GM18511 (cell line): ENCODE results near the gene TASOR2.

ENCODE experiments used
- ATAC-seq: cut with Tn5 transposase; IDR thresholded peaks from one replicate; pipeline ENCODE4 v1.9.1; 2021; ENCODE audit warnings: mild to moderate bottlenecking, moderate library complexity; ENCODE audit not compliant: unreplicated experiment

TASOR2 gene

DNA sequence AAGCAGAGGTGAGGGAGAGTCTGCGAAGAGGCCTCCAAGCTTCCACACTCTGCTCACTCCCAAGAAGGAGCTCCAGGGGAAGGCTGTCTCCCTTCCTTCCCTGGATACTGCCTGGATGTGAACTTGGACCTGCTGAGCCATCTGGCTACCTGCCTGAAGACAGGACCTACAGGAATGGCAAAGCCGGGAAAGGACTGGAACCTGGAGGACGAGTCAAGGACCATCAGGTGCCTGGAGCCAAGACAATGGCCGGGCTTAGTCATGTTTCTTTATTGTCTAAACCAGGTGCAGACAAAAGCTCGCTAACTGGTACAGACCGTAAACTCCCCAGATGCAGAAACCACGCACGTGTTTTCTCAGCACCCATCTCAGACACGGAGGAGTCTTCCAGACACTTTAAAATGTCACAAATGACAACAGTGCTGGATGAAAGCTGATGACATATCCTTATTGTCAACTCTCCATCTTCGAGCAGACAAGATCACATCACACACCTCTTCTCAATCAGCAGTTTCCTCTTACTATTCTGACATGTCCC lies 30.4 kb upstream of the TASOR2 start:
- ATAC-seq = no peak

DNA sequence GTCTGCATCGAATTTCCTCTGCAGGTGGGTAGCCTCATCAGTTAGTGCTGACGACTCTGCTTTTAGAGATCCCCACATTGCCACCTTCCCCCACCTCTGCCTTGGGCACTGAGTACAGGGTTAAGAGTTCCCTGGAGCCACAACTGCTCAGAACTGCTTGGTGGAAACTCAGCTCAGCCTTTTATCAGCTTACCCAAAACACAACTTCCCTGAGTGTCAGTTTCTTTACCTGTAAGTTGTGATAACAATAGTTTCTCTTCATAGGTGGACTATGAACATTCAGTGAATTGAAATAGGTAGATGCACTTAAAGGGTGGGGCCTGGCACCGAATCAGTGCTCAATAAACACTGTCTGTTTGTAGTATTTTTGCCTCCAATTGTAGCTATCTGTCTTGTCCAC lies 29.5 kb upstream of the TASOR2 start:
- ATAC-seq = no peak

DNA sequence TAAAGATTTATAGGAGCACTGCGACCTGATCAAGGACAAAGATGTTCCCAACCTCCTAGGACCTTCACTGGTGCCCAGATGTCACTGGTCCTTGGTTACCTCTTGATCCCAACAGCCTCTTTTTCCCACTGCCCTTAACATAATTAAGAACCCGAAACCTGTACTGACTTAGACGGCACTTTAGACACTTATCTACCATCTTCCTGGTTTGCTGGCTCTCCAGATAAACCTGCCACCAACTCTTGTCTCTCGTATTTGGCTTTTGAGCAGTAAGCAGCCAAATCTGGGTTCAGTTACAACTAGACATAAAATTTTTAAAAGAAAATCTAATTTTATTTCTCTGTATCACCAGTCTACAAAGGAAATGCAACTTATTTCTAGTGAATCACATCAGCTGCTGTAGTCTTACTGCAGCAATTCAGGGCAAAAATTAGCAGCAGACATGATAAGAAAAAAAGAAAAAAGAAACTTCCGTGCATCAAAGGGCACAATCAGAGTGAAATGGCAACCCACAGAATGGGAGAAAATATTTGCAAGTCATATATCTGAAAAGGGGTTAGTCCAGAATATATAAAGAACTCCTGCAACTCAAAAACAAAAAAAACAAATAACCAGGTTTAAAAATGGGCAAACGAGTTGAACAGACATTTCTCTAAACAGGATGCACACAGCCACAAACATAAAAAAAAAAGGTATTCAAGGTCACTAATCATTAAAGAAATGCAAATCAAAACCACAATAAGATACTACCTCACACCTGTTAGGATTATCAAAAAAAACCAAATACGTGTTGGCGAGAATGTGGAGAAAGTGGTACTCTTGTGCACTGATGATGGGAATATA lies 27.7 kb upstream of the TASOR2 start:
- no peak for ATAC-seq

DNA sequence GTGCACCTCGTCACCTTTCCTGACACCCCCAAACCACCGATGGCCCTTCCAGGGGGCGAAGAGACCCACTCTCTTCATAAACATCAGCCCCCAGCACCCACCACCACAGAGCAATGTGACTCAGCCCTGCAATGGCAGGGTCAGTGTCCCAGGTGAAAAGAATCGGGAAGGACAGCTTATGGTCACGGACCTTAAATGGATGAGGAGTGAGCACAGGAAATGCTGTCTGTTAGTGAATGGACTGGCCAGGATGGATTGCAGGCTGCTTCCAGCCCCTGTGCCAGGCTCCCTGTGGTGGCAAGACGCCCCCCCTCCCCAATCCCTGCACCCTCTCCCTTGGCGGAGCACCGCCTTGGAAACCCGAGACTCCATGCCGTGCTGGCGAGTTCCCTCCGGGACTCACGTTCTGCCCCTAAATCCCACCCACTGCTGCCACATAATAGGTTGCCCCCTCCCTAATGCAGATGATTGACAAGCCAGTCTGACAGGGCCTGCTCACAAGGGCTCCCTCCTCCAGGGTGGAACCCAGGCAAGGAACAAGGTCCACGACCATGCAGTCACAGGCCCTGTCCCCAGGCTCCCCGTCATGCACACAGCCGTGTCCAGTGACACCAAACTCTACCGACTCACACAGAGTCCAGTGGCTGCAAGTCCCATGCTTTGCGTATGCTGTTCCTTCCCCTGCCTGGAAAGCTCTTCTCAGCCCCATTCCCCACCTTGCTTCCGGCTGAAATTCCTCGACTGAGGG lies 25.6 kb upstream of the TASOR2 start:
- ATAC-seq = no peak

DNA sequence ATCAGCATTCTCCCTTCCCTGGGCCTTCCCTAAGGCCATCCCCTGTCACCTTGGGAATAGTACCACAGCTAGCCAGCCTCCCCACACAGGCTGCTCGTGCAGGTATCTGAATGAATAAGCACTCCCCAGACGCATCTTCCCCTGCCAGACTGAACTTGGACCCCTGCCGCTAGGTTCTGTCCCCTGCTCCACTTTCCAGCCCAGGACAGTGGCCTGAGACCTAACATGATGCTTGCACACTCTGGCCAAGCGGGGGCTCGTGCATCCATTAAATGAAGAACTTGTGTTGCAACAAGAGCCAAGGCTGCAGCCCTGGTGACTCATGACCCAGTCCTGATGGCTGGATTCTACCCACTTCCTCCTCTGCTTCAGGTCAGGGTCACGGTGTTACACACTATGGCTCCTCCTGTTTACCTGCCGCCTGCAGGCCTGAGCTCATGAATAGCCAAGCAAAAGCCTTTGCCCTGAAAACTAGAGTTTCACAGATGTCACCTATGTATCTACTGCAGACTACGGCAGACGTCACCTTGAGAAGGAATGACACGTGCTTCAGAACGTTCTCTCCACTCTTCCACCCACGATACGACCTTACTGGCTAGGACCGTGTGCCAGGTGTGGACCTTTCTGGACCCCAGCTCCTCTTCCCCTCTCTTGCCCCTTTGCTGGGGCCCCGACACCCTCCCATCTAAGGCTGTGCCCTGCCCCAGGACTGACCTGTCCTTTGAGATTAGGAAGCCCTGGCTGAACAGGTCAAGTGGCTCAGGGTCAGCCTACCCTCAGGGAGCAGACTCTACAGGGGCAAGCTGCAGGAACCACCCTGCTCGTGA lies 24.7 kb upstream of the TASOR2 start:
- ATAC-seq = peak; percentile 81

DNA sequence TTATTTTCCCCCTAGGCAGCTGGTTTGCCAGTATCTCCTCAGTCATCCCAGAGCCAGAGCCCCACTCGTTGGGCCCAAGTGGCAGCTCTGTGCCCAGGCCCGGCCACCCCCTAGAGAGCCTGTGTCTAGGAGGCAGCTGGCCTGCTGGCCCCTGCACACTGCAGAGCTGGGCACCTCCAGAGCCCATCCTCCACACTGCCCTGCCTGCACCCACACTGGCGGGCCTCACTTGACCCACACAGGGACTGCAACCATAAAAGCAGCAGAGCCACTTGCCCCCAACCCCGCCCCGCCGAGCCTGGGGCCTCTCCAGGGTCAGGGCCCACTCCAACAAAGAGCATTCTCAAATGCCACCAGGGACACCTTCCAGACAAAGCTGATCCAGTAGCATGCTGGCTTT lies 23.6 kb upstream of the TASOR2 start:
- ATAC-seq = no peak

DNA sequence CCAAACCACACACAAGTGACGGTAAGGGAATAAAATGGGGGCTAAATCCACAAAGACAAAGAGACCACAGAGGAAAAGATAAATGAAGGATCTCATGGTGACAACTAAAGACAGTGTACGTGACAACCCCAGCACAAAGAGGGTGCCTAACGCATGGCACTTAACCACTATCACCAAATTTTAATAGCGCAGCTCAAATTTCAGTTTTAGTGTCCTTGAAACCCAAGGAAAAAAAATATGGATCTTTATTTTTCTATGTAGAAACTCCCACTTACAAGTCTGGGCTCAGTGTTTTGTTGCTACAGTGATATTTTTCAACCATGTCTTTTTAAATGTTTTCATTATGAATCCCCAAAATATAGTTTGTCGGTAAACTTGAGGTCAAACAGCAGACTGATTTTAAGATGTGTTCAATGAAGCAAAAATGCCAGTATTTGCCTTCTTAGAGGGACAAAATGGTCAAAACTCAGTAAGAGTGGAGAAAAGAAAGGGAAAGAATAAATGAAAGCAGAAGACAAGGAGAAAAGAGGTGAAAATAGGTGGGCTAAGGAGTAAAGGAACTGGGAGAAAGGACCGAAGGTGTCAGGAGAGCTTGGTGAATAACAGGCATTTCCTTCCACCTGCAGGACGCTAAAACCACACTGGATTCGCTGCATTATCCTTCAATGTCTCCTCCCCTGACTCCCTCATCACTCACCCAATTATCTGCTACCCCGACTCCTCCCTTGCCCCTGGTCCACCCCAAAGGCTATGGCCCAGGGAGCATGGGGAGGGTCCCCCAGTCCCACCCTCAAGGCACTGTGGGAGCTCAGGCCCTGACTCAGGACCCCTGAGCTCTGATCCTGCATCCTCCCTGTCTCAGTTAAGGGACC lies 21.7 kb upstream of the TASOR2 start:
- no peak for ATAC-seq

DNA sequence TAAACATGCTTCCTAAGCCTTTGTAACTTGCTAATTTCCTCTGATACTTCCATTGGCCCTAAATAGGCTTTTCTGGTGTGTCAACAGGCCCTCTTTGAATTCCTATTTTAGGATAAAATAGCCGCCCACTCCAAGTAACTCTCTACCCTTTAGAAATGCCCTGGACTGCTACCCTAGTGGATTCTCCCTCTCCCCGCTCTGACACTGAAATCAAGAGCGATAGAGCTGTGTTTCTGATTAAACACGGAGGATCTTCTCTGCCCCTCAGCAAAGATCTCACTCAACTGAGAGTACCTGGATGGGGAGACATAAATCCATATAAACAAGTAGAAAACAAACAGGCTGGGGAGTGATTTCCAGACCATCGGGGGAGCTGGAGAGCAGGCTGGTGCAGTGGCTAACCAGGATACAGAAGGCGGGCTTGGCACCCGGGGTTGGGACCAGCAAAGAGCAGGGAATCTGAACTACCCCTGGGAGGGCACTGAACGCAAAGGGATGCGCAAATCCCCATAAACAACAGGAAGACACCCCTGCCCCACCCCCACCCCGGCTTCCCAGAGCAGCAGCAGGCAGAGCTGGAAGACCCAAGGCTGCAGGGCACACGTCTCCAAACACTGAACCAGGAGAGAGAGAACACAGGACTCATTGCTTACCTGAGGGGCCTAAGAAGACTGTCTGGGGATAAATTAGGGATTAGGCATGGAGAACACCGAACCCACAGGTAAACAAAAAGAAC lies 20.8 kb upstream of the TASOR2 start:
- no peak for ATAC-seq

DNA sequence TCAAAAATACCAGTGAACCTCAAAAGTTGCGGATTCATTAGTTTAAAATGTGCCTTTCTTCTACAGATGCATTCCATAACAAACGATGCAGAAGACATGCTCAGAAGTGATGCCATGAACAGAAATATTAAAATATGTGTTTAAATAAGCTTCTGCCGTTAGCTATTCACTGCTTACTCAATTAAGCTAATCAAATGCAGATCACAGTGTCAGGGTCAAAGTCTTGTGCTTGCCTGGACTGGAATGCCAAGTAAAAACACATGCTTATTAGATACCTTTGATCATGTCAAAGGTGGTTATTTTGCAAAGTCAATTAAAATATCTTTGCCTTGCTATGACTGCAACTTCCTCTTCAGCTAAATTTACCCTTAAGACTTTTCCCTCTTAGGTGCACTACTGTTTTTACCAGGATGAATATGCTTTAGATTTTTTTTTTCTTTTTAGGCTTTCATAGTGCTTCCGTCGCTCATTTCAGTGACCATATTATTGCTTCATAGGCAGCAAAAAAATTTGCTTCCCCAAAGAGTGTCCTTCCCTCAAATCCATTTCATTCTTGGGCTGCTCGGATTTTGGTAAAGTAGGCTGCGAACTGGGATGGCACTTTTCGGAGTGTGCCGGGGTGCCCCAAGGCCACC lies 19.1 kb upstream of the TASOR2 start:
- ATAC-seq = no peak

DNA sequence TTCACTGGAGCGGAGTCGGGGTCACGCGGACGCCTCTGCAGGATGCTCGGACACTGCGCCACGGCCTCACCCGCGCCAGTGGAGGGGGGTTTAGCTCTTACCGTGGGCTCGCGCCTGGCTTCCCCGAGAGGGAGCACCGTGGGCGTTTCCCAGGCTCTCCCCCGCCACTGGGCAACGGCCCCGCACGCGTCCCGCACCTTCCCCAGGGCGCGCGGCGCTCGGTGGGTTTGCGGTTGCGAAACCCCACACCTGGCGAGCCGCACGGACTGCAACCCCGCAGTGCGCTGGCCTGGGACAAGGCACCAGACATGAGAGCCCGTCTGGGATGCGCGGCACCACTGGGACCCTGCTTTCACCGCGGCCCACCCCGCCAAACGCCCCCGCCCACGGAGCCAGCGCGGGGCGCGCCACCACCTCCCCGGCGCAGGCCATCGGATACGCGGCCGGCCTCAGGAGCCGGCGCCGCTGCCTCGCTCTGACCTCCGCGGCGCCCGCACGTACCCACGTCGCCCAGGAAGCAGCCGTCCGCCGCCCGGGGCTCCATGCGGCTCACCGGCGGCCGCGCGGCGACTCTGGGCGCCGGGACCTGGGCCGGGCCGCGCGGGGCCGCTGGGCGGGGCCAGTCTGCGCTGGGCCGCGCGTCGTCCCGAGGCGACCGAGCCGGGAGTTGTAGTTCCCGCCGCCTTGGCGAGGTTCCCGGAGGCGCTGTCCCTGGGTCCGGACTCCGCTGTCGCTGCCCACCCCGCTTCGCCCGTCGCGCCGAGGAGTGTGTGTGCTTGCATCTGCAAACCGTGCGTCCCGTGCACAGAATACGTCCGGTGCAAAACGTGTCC lies 18.4 kb upstream of the TASOR2 start, which contains the start of gene ASB13:
Gene ASB13, minus strand, starts transcription at position 588 of the 833 bp plus-strand sequence. Its CDS starts 44 bp downstream, at position 544.
- ATAC-seq = peak; percentile 74

DNA sequence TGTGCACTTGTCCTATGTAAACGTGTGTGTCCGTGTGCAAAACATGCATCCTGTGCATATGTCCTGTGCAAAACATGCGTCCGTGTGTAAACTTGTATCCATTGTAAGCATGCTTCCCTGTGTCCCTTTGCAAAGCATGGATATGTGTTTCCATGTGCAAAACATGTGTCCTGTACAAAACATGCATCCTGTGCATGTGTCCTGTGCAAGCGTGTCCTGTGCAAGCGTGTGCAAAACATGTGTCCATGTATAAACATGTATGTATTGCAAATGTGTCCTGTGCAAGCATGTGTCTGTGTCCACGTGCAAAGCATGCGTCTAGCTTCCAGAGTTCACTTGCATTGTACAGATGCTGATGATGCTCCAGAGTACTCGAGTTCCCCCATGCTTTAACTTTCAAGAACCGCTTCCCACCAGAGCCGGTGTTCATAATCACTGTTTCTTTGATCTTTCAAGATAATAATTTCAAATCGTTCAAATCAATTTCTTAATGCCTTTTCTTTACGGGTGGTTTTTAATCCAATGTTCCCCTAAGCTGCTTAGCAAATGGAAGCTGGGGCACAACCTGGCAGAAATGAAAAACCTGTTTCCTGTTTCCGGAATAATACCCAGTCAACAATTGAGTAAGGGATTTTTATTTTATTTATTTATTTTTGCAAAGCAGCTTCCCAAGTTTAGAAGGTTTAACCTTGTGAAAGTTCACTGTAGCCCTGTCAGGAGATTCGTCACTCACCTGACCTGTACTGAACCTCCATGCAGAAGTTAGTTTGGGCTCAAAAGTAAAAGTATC lies 17.6 kb upstream of the TASOR2 start:
- no peak for ATAC-seq

DNA sequence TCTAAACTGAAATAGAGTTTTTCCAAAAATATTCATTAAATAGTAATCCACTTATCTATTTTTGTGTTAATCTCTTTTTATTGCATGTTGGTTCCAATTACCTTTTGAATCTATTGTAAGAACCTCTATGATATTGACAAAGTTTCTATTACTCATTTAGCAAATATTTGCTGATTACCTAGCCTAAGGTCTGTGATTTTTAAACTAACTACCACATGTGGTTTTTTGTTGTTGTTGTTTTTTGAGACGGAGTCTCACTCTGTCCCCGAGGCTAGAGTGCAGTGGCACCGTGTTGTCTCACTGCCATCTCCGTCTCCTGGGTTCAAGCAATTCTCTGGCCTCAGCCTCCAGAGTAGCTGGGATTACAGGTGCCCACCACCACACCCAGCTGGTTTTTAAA lies 16.2 kb upstream of the TASOR2 start:
- no peak for ATAC-seq

DNA sequence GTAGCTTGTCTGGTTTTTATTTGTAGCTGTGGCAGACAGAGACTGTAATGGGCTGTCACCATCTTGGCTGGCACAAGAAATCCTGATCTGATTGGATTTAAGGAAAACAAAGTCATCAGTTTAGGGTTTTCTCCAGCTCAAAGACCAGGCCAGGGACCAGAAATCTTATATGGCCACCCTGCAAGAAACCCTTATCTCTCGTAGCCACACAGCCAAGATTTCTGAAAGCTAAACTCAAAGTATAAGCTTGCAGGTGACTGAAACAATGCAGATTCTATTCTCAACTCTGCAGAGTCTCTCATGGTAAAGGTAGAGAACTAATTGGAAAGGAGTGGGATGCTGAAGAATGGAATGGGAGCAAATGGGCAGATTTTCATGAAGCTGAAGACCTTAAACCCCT lies 15.0 kb upstream of the TASOR2 start:
- no peak for ATAC-seq

DNA sequence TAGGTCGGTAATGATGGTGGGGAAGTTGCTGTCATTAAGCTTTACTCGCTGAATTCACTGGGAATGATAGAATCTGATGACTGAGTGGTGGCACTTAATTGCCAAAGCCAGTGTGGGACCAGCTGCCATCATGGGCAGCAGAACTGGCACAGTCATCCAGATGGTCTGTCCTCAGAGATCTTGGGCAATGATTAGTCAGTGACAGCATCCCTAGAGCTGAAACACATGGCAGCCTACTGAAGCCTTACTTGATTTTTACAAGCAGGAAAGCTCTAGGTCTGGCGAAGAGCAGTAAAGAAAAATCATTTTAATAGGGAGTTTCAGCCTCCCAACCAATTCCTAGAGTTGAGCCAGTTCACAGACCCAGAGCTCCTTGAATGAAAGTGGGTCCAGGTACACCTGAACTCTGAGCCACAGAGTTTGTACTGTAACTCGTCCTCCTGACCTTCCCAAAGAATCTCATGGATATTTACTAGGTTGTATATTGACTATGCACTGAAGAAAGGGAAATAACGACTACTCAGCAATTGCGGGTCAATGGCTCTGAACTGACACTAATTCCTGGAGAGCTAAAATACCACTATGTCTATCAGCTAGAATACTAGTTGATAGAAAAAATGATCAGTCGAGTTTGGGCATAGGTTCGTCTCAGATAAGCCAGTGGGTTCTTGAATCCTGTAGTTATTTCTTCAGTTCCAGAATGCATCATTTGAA lies 13.8 kb upstream of the TASOR2 start:
- ATAC-seq = no peak

DNA sequence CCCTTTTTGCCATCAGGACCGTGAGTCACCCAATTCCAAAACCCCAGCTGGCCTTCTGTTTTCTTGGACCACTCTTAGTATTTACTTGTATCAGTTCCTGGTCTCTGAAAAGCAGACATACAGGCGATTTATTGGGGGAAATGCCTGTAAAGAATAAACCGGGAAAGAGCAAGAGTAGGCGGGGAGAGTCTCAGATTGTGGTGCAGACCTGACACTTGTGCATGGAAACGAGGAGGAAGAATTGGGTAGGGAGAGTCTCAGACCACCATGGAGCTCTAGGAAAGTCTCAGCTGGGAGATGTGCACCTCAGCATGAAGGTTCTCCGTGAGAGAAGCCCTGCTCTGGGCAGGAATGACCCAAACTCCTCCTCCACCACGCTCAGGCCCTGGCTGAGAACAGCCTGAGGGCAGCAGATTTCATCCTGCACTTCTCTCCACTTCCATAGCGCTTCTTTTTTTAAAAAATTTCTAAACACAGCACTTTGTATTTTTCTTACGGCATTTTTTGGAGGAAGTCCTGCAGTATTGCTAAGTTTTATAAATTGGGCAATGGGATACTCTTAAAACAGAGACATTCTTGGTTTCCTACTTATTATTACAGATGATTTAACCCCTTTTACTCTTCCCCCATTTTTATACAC lies 6.1 kb upstream of the TASOR2 start:
- ATAC-seq = no peak

DNA sequence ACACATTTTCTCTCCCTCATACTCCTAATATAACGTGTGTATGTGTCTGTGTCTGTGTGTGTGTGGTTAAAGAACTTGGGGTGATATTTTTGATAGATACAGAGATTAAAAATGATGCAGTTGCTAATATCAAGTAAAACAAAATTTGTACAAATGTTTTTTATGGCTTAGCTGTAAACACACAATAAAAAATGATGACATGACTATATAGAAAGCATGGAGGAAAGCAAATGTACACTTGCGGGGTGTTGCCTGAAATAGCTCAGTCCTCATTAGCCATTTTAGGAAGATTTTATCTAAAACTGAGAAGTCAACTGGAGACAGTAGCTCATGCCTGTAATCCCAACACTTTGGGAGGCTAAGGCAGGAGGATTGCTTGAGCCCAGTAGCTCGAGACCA lies 5.6 kb upstream of the TASOR2 start:
- ATAC-seq = no peak
